ENCODE data around the gene DHX34. TPM values are rescaled to one million over a fixed set of nuclear protein-coding genes. Genes with fewer than 3 reads are reported as not detected.

Gene DHX34
- total RNA-seq, 1 donor: 12.7 TPM

DNA sequence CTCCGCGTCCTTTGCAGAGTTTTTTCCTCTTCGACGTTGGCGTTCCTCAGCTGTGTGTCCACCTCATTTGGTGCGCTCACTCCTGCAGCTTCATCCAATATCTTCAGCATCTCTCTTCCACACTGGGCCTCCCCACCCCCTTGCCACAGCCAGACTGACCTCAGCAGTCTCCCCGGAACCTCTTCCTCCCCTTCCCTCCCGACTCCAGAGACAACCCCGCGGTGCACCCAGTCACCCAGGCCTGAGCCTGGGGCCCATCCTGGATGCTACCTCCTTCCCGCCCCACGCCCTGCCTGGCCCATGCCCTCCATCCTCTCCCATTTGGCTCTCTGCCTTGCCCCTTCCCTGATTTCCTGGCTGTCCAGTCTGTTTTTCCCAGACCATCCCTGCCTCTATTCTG lies 25.2 kb upstream of the DHX34 start:
- Histone ChIP-seq H3K4me1 (ENCODE audit: insufficient read depth, low read length) (no peaks in the 10 kb centered on the region), H3K4me2 (ENCODE audit: insufficient read depth, low read length) (no peak overlapping the region), H3K36me3 (ENCODE audit: insufficient read depth, low read length) (no peaks in the 10 kb centered on the region), H3K27ac (ENCODE audit: low read depth, low read length) (no peak overlapping the region), H2AFZ (ENCODE audit: low read length) (no peak overlapping the region), H3K27me3 (ENCODE audit: insufficient read depth, low read length) (no peaks in the 10 kb centered on the region), H3K79me2 (ENCODE audit: insufficient read depth, low read length) (no peaks in the 10 kb centered on the region), H3K9me3 (ENCODE audit: low read depth, low read length) (no peaks in the 10 kb centered on the region), H4K20me1 (ENCODE audit: insufficient read depth, low read length) (no peaks in the 10 kb centered on the region), H3K4me3 (ENCODE audit: insufficient read depth, low read length) (no peak overlapping the region)
- DNase-seq (ENCODE audit: insufficient read length, low spot score, missing footprints): no peak
- TF ChIP-seq, protein P1, sequence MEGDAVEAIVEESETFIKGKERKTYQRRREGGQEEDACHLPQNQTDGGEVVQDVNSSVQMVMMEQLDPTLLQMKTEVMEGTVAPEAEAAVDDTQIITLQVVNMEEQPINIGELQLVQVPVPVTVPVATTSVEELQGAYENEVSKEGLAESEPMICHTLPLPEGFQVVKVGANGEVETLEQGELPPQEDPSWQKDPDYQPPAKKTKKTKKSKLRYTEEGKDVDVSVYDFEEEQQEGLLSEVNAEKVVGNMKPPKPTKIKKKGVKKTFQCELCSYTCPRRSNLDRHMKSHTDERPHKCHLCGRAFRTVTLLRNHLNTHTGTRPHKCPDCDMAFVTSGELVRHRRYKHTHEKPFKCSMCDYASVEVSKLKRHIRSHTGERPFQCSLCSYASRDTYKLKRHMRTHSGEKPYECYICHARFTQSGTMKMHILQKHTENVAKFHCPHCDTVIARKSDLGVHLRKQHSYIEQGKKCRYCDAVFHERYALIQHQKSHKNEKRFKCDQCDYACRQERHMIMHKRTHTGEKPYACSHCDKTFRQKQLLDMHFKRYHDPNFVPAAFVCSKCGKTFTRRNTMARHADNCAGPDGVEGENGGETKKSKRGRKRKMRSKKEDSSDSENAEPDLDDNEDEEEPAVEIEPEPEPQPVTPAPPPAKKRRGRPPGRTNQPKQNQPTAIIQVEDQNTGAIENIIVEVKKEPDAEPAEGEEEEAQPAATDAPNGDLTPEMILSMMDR (IDR thresholded peaks at IDR 0.05; ENCODE audit: extremely low read depth, low read depth, low read length): no peak

DNA sequence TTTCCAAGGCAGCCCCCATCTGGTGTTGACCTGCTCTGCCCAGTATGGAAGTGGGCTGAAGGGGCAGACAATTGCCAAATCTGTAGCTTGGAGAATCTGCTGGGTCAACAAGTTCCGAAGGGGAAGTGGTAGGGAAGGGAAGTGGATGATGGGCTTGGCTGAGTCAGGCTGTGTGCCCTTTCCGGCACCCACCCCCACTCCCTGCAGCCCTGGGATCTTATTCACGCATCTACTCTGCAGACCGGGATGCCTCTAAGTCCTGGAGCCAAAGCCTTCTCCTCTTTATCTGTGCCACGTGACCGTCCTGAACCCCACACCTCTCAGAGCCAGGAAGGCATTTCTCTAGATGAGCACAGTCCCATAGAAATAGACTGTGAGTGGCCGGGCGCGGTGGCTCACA lies 24.6 kb upstream of the DHX34 start:
- no peaks in the 10 kb centered on the region for H3K36me3 ChIP-seq (ENCODE audit: insufficient read depth, low read length)
- no peak overlapping the region for H3K4me2 ChIP-seq (ENCODE audit: insufficient read depth, low read length)
- no peak overlapping the region for H2AFZ ChIP-seq (ENCODE audit: low read length)
- H3K27ac ChIP-seq (ENCODE audit: low read depth, low read length): no peak overlapping the region
- no peak for DNase-seq (ENCODE audit: insufficient read length, low spot score, missing footprints)
- H3K27me3 ChIP-seq (ENCODE audit: insufficient read depth, low read length): no peaks in the 10 kb centered on the region
- H4K20me1 ChIP-seq (ENCODE audit: insufficient read depth, low read length): no peaks in the 10 kb centered on the region
- no peaks in the 10 kb centered on the region for H3K79me2 ChIP-seq (ENCODE audit: insufficient read depth, low read length)
- no peaks in the 10 kb centered on the region for H3K4me1 ChIP-seq (ENCODE audit: insufficient read depth, low read length)
- H3K4me3 ChIP-seq (ENCODE audit: insufficient read depth, low read length): no peak overlapping the region
- TF ChIP-seq, protein P1 (IDR thresholded peaks at IDR 0.05; ENCODE audit: extremely low read depth, low read depth, low read length): no peak
- no peaks in the 10 kb centered on the region for H3K9me3 ChIP-seq (ENCODE audit: low read depth, low read length)

DNA sequence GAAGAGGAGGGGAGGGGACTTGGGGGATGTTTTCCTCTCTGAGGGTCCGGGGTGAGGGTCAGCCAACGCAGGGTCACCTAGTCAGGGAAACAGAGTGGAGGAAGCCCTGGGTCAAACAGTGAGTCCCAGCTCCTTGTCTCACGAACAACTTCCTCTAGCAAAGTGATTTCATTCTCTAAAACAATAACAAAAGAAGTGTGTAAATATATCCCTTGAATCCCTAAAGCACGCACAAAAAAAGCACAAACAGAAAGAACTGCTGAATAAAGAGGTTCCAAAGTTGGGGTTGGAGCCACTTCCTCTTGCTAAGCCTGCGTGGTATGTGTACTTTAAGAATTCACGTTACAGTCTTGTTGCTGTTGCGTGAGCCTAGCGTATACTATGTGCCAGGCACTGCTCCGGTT lies 18.6 kb upstream of the DHX34 start:
- peak; percentile 89 for DNase-seq (ENCODE audit: insufficient read length, low spot score, missing footprints)
- peaks cover 13% of the 10 kb centered on the region for H3K4me1 ChIP-seq (ENCODE audit: insufficient read depth, low read length)
- H4K20me1 ChIP-seq (ENCODE audit: insufficient read depth, low read length): no peaks in the 10 kb centered on the region
- H3K9me3 ChIP-seq (ENCODE audit: low read depth, low read length): no peaks in the 10 kb centered on the region
- H3K4me3 ChIP-seq (ENCODE audit: insufficient read depth, low read length): peak overlapping the region; percentile 53
- peak overlapping the region; percentile 53 for H3K27ac ChIP-seq (ENCODE audit: low read depth, low read length)
- H3K4me2 ChIP-seq (ENCODE audit: insufficient read depth, low read length): peak overlapping the region; percentile 69
- TF ChIP-seq, protein P1 (IDR thresholded peaks at IDR 0.05; ENCODE audit: extremely low read depth, low read depth, low read length): no peak
- no peaks in the 10 kb centered on the region for H3K79me2 ChIP-seq (ENCODE audit: insufficient read depth, low read length)
- H2AFZ ChIP-seq (ENCODE audit: low read length): peak overlapping the region; percentile 91
- no peaks in the 10 kb centered on the region for H3K36me3 ChIP-seq (ENCODE audit: insufficient read depth, low read length)
- no peaks in the 10 kb centered on the region for H3K27me3 ChIP-seq (ENCODE audit: insufficient read depth, low read length)

DNA sequence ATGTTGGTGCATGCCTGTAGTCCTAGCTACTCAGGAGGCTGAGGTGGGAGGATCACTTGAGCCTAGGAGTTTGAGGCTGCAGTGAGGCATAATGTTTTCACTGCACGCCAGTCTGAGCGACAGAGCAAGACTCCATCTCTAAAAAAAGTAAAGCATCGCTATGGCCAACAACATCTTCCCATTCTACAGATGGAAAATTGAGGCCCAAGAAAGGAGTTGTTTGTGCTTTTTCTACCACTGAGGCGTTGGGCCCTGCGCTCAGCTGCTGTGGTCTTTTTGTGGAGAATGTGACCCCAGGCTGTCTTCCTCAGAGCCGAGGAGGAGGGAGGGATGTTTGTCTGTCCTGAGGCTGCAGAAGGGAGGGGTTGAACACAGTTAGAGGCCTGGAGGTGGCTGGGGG lies 17.6 kb upstream of the DHX34 start:
- Histone ChIP-seq H4K20me1 (ENCODE audit: insufficient read depth, low read length) (no peaks in the 10 kb centered on the region), H3K4me2 (ENCODE audit: insufficient read depth, low read length) (peak overlapping the region; percentile 89), H3K36me3 (ENCODE audit: insufficient read depth, low read length) (no peaks in the 10 kb centered on the region), H3K9me3 (ENCODE audit: low read depth, low read length) (no peaks in the 10 kb centered on the region), H3K27ac (ENCODE audit: low read depth, low read length) (peak overlapping the region; percentile 75), H2AFZ (ENCODE audit: low read length) (peak overlapping the region; percentile 100), H3K4me1 (ENCODE audit: insufficient read depth, low read length) (peaks cover 13% of the 10 kb centered on the region), H3K79me2 (ENCODE audit: insufficient read depth, low read length) (no peaks in the 10 kb centered on the region), H3K27me3 (ENCODE audit: insufficient read depth, low read length) (no peaks in the 10 kb centered on the region), H3K4me3 (ENCODE audit: insufficient read depth, low read length) (peak overlapping the region; percentile 73)
- no peak for DNase-seq (ENCODE audit: insufficient read length, low spot score, missing footprints)
- TF ChIP-seq, protein P1 (IDR thresholded peaks at IDR 0.05; ENCODE audit: extremely low read depth, low read depth, low read length): no peak
